WTC11 (cell line): ENCODE measurements around the gene SAMD3.

Experiments
- CREB1 ChIP-seq: sonication (generic); formaldehyde crosslinking; IDR thresholded peaks from 2 replicates; pipeline ENCODE4 v1.8.0; 2023; ENCODE audit warnings: mild to moderate bottlenecking, missing genetic modification reagents
- IRF2 ChIP-seq: sonication (generic); formaldehyde crosslinking; IDR thresholded peaks from 2 replicates; pipeline ENCODE4 v1.8.0; 2022; ENCODE audit warnings: low read depth, missing genetic modification reagents, borderline replicate concordance
- KAT7 ChIP-seq: sonication (generic); formaldehyde crosslinking; IDR thresholded peaks from 2 replicates; pipeline ENCODE4 v1.8.1; 2023; ENCODE audit warnings: missing genetic modification reagents, mild to moderate bottlenecking, borderline replicate concordance
- NFE2L1 ChIP-seq: sonication (generic); formaldehyde crosslinking; IDR thresholded peaks from 2 replicates; pipeline ENCODE4 v1.8.1; 2023; ENCODE audit warnings: missing genetic modification reagents
- SMAD4 ChIP-seq: sonication (generic); formaldehyde crosslinking; IDR thresholded peaks from 2 replicates; pipeline ENCODE4 v1.8.0; 2022; ENCODE audit warnings: mild to moderate bottlenecking, missing genetic modification reagents
- SOX15 ChIP-seq: fragments of 250-450 bp; sonication (Bioruptor Pico); IDR thresholded peaks from 2 replicates; pipeline ENCODE4 v1.9.0; 2021; ENCODE audit warnings: mild to moderate bottlenecking
- SP1 ChIP-seq: sonication (generic); formaldehyde crosslinking; conservative IDR thresholded peaks from 2 replicates; pipeline ENCODE4 v1.8.1; 2022; ENCODE audit warnings: missing genetic modification reagents
- TP53 ChIP-seq: sonication (generic); formaldehyde crosslinking; IDR thresholded peaks from 2 replicates; pipeline ENCODE4 v1.8.1; 2023; ENCODE audit warnings: mild to moderate bottlenecking, missing genetic modification reagents
- ZNF263 ChIP-seq: sonication (generic); formaldehyde crosslinking; IDR thresholded peaks from 2 replicates; pipeline ENCODE4 v1.8.1; 2022; ENCODE audit warnings: low read depth, mild to moderate bottlenecking, moderate library complexity, missing genetic modification reagents
- TF ChIP-seq, protein P1 (sequence below): sonication (generic); formaldehyde crosslinking; IDR thresholded peaks from 2 replicates; pipeline ENCODE4 v1.8.1; 2022; ENCODE audit warnings: low read depth, missing genetic modification reagents, borderline replicate concordance
- TF ChIP-seq, protein P2 (sequence below): fragments of 200-600 bp; IDR thresholded peaks from 2 replicates; pipeline ENCODE4 v1.8.0; 2022; ENCODE audit warnings: antibody characterized with exemption
- TF ChIP-seq, protein P3 (sequence below): sonication (generic); formaldehyde crosslinking; IDR thresholded peaks from 2 replicates; pipeline ENCODE4 v1.8.1; 2023; ENCODE audit warnings: mild to moderate bottlenecking, missing genetic modification reagents
- TF ChIP-seq, protein P4 (sequence below): sonication (generic); formaldehyde crosslinking; IDR thresholded peaks from 2 replicates; pipeline ENCODE4 v1.8.0; 2022; ENCODE audit warnings: mild to moderate bottlenecking, missing genetic modification reagents
- TF ChIP-seq, protein P5 (sequence below): sonication (generic); formaldehyde crosslinking; conservative IDR thresholded peaks from 2 replicates; pipeline ENCODE4 v1.8.1; 2022; ENCODE audit warnings: mild to moderate bottlenecking, missing genetic modification reagents

DNA sequence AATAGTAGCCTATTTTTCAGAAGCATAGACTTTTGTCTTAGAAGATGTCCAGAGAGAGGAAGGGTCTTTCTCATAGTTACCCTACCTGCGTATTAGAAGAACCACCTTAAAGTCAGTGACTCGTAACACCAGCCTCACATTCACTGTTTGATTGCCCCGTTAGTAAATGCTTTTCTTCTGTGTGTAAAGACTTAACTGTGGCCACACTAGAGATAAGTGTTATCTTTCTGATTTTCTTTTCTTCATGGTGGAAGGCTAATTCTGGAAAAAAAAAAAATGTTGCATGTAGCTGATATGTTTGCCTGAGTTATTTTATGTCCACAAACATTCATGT is 83.9 kb downstream of the SAMD3 start:
- TF ChIP-seq, protein P1, sequence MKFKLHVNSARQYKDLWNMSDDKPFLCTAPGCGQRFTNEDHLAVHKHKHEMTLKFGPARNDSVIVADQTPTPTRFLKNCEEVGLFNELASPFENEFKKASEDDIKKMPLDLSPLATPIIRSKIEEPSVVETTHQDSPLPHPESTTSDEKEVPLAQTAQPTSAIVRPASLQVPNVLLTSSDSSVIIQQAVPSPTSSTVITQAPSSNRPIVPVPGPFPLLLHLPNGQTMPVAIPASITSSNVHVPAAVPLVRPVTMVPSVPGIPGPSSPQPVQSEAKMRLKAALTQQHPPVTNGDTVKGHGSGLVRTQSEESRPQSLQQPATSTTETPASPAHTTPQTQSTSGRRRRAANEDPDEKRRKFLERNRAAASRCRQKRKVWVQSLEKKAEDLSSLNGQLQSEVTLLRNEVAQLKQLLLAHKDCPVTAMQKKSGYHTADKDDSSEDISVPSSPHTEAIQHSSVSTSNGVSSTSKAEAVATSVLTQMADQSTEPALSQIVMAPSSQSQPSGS = no peak
- TF ChIP-seq, protein P2, sequence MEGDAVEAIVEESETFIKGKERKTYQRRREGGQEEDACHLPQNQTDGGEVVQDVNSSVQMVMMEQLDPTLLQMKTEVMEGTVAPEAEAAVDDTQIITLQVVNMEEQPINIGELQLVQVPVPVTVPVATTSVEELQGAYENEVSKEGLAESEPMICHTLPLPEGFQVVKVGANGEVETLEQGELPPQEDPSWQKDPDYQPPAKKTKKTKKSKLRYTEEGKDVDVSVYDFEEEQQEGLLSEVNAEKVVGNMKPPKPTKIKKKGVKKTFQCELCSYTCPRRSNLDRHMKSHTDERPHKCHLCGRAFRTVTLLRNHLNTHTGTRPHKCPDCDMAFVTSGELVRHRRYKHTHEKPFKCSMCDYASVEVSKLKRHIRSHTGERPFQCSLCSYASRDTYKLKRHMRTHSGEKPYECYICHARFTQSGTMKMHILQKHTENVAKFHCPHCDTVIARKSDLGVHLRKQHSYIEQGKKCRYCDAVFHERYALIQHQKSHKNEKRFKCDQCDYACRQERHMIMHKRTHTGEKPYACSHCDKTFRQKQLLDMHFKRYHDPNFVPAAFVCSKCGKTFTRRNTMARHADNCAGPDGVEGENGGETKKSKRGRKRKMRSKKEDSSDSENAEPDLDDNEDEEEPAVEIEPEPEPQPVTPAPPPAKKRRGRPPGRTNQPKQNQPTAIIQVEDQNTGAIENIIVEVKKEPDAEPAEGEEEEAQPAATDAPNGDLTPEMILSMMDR = no peak
- TF ChIP-seq TP53 (CRISPR knock-in tag) = no peak
- TF ChIP-seq SP1 (CRISPR knock-in tag) = no peak
- TF ChIP-seq, protein P3, sequence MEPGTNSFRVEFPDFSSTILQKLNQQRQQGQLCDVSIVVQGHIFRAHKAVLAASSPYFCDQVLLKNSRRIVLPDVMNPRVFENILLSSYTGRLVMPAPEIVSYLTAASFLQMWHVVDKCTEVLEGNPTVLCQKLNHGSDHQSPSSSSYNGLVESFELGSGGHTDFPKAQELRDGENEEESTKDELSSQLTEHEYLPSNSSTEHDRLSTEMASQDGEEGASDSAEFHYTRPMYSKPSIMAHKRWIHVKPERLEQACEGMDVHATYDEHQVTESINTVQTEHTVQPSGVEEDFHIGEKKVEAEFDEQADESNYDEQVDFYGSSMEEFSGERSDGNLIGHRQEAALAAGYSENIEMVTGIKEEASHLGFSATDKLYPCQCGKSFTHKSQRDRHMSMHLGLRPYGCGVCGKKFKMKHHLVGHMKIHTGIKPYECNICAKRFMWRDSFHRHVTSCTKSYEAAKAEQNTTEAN (CRISPR knock-in tag) = no peak
- no peak for TF ChIP-seq SMAD4 (CRISPR knock-in tag)
- TF ChIP-seq ZNF263 = no peak
- TF ChIP-seq CREB1 (CRISPR knock-in tag) = no peak
- TF ChIP-seq KAT7 = no peak
- no peak for TF ChIP-seq SOX15 (CRISPR knock-in tag)
- TF ChIP-seq, protein P4, sequence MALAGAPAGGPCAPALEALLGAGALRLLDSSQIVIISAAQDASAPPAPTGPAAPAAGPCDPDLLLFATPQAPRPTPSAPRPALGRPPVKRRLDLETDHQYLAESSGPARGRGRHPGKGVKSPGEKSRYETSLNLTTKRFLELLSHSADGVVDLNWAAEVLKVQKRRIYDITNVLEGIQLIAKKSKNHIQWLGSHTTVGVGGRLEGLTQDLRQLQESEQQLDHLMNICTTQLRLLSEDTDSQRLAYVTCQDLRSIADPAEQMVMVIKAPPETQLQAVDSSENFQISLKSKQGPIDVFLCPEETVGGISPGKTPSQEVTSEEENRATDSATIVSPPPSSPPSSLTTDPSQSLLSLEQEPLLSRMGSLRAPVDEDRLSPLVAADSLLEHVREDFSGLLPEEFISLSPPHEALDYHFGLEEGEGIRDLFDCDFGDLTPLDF (CRISPR knock-in tag) = no peak
- TF ChIP-seq NFE2L1 (CRISPR knock-in tag) = no peak
- TF ChIP-seq IRF2 = no peak
- TF ChIP-seq, protein P5, sequence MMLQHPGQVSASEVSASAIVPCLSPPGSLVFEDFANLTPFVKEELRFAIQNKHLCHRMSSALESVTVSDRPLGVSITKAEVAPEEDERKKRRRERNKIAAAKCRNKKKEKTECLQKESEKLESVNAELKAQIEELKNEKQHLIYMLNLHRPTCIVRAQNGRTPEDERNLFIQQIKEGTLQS (CRISPR knock-in tag) = no peak
